OCI-LY1 (cell line): ENCODE measurements around the gene LIPF.

ENCODE experiments used
- EZH2 ChIP-seq: fragments of 200-600 bp; sonication (generic), shearing (Covaris generic); IDR thresholded peaks from 2 replicates; pipeline ENCODE4 v1.8.0; 2017; ENCODE audit warnings: borderline replicate concordance, mixed run types, mild to moderate bottlenecking, antibody characterized with exemption, low read length, moderate library complexity, mixed read lengths
- TF ChIP-seq, protein P1 (sequence below): fragments of 200-600 bp; sonication (generic), shearing (Covaris generic); IDR thresholded peaks from 2 replicates; pipeline ENCODE4 v1.5.1; 2017; ENCODE audit warnings: mild to moderate bottlenecking, antibody characterized with exemption, low read length, moderate library complexity, mixed read lengths

DNA sequence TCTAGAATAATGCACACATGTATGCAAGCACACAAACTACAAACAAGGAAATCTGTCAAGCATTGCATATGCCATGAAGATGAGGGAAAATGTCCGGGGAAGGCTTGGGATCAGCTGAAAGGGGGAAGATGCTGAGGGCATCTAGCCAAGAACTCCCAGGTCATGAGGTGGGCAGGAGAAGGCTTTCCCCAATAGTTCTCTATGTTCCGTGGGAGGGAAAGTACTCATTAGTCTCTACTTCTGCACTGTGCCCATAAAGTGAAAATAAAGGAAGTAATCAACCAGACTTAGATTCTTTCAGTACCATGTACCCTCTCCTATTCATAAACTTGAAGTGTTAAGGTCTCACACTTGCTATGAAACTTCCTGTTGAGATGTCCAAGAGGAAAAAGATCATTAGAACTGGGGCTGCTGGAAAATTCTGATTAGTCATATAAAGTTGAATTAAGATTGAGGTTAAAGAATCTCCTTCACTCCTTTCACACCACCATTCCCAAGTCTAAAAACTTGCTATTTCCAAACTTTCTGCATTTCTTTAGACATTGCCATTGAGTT is 17.1 kb upstream of the LIPF start:
- TF ChIP-seq, protein P1, sequence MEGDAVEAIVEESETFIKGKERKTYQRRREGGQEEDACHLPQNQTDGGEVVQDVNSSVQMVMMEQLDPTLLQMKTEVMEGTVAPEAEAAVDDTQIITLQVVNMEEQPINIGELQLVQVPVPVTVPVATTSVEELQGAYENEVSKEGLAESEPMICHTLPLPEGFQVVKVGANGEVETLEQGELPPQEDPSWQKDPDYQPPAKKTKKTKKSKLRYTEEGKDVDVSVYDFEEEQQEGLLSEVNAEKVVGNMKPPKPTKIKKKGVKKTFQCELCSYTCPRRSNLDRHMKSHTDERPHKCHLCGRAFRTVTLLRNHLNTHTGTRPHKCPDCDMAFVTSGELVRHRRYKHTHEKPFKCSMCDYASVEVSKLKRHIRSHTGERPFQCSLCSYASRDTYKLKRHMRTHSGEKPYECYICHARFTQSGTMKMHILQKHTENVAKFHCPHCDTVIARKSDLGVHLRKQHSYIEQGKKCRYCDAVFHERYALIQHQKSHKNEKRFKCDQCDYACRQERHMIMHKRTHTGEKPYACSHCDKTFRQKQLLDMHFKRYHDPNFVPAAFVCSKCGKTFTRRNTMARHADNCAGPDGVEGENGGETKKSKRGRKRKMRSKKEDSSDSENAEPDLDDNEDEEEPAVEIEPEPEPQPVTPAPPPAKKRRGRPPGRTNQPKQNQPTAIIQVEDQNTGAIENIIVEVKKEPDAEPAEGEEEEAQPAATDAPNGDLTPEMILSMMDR: no peak
- TF ChIP-seq EZH2: no peak
